Right lobe of liver (tissue), 6 donors: ENCODE results near the gene TTLL10. TPM values are rescaled to one million over a fixed set of nuclear protein-coding genes. Genes with fewer than 3 reads are reported as not detected.

Experiments used
- ATAC-seq, 4 donors: fragments of 200-7000 bp; cut with Tn5 transposase; one replicate each; pipeline ENCODE4 v1.9.1; 2020; ENCODE audit warnings: mild to moderate bottlenecking in 4 of 4, moderate library complexity in 4 of 4
- DNase-seq, 3 donors: peaks; one replicate each; pipeline ENCODE4 v3.0.0-alpha.2; 2020
- H3K27ac ChIP-seq, 3 donors: fragments of 200-600 bp; one replicate each; pipeline ENCODE4 v1.8.0; 2022
- H3K27me3 ChIP-seq, 2 donors: fragments of 200-600 bp; one replicate each; pipeline ENCODE4 v1.8.0; 2022
- H3K36me3 ChIP-seq, 4 donors: fragments of 200-600 bp; sonication (generic) in 1 of 4; one replicate each; pipeline versions ENCODE4 v1.5.1 to v1.8.0; 2017 to 2022; ENCODE audit warnings: control low read depth in 1 of 4
- H3K4me1 ChIP-seq, 4 donors: fragments of 200-600 bp; sonication (generic) in 1 of 4; one replicate each; pipeline versions ENCODE4 v1.5.1 to v1.8.0; 2017 to 2022; ENCODE audit warnings: control low read depth in 1 of 4
- H3K4me3 ChIP-seq, 3 donors: fragments of 200-600 bp; one replicate each; pipeline ENCODE4 v1.8.0; 2022
- H3K9me3 ChIP-seq, 4 donors: fragments of 200-600 bp; sonication (generic) in 1 of 4; one replicate each; pipeline versions ENCODE4 v1.5.1 to v1.8.0; 2017 to 2022; ENCODE audit warnings: control low read depth in 1 of 4
- CTCF ChIP-seq, 4 donors: fragments of 200-600 bp in 3 of 4; fragments of 450-650 bp in 1 of 4; IDR thresholded peaks; one replicate each; pipeline versions ENCODE4 v1.5.1 to v1.8.0; 2016 to 2022; ENCODE audit warnings: antibody characterized with exemption in 4 of 4, mild to moderate bottlenecking in 2 of 4
- POLR2A ChIP-seq: fragments of 450-650 bp; IDR thresholded peaks from one replicate; pipeline ENCODE4 v1.6.1; 2017; ENCODE audit warnings: antibody characterized with exemption, mild to moderate bottlenecking
- WGBS: methylation state at CpG from one replicate; pipeline ENCODE4 v1.1.6; 2018; ENCODE audit warnings: low coverage, low lambda C conversion rate; ENCODE audit not compliant: insufficient coverage; ENCODE audit errors: missing lambda C conversion rate; 5-methylcytosine and 5-hydroxymethylcytosine counted together
- intact Hi-C, 2 donors: fragments of 100-400 bp; cut with DNase I; formaldehyde crosslinking; loops; one replicate each; pipeline versions ENCODE4 v1.11.2 to v1.14.1; 2022
- total RNA-seq, 6 experiments: library from RNA; depleted of rRNA in 2 of 6; stranded (reverse); fragments of >200 nt in 2 of 6; fragmentation: NEBNext Ultra II Directional in 3 of 6; extraction: Animal tissue kit (Norgen Biotek cat#: 25700) in 3 of 6; gene quantifications; one replicate each; pipeline versions ENCODE4 v1.1.0 to v1.2.4, GENCODE V29; 2016 to 2023
- donor health status: DM: no; HTN: yes; CAD: no.
- donor health status: DM: no; HTN: no; CAD: no.
- donor health status: DM: no; HTN: no; CAD: no.
- donor health status: DM: no; HTN: yes; CAD: no.
- donor health status: DM: no; HTN: yes; CAD: no.

The TTLL10 gene
- total RNA-seq, 6 experiments from 2014 or later, result not detected

GRCh38 chr1:1221887-1222574 lies 48.4 kb downstream of the TTLL10 start:
- no peaks in the 10 kb centered on the region for H3K27me3 ChIP-seq
- TF ChIP-seq CTCF (IDR thresholded peaks at IDR 0.05) (no peak), POLR2A (no peak)
- no peak overlapping the region for H3K4me3 ChIP-seq
- H3K9me3 ChIP-seq, result no peaks in the 10 kb centered on the region
- intact Hi-C loops, result no loop called here
- 73% methylated on average over 8 of the region's 30 CpGs for WGBS
- peaks cover 0 to 68% (median 11%) of the 10 kb centered on the region in 4 donors for H3K36me3 ChIP-seq
- no peak overlapping the region for H3K27ac ChIP-seq
- DNase-seq, result no peak
- ATAC-seq, result no peak
- no peaks in the 10 kb centered on the region for H3K4me1 ChIP-seq

GRCh38 chr1:1222575-1223225 lies 49.0 kb downstream of the TTLL10 start:
- no peak overlapping the region for H3K27ac ChIP-seq
- ATAC-seq, result no peak
- 92% methylated on average over 29 of the region's 44 CpGs for WGBS
- no peak overlapping the region for H3K4me3 ChIP-seq
- H3K9me3 ChIP-seq, result no peaks in the 10 kb centered on the region
- TF ChIP-seq CTCF (IDR thresholded peaks at IDR 0.05), result no peak
- no peak for TF ChIP-seq POLR2A
- intact Hi-C loops, result no loop called here
- H3K36me3 ChIP-seq, result peaks cover 0 to 65% (median 11%) of the 10 kb centered on the region in 4 donors
- no peaks in the 10 kb centered on the region for H3K4me1 ChIP-seq
- H3K27me3 ChIP-seq, result no peaks in the 10 kb centered on the region
- no peak for DNase-seq

GRCh38 chr1:1223321-1223720 lies 49.6 kb downstream of the TTLL10 start:
- no peak overlapping the region for H3K4me3 ChIP-seq
- no peaks in the 10 kb centered on the region for H3K4me1 ChIP-seq
- no peaks in the 10 kb centered on the region for H3K9me3 ChIP-seq
- TF ChIP-seq CTCF (IDR thresholded peaks at IDR 0.05), result no peak
- TF ChIP-seq POLR2A, result no peak
- no peak overlapping the region for H3K27ac ChIP-seq
- H3K27me3 ChIP-seq, result no peaks in the 10 kb centered on the region
- no CpG with 5 or more reads among the region's 15 CpGs for WGBS
- no peak for DNase-seq
- ATAC-seq, result no peak
- peaks cover 0 to 65% (median 11%) of the 10 kb centered on the region in 4 donors for H3K36me3 ChIP-seq
- intact Hi-C loops, result no loop called here

- H3K4me1 ChIP-seq, result no peaks in the 10 kb centered on the region
- TF ChIP-seq CTCF (IDR thresholded peaks at IDR 0.05) (no peak), POLR2A (no peak)
- H3K9me3 ChIP-seq, result no peaks in the 10 kb centered on the region
- 92% methylated on average over 6 of the region's 21 CpGs for WGBS
- no peak overlapping the region for H3K4me3 ChIP-seq
- intact Hi-C loops, result no loop called here
- peaks cover 0 to 66% (median 11%) of the 10 kb centered on the region in 4 donors for H3K36me3 ChIP-seq
- ATAC-seq, result no peak
- H3K27me3 ChIP-seq, result no peaks in the 10 kb centered on the region
- no peak for DNase-seq
- H3K27ac ChIP-seq, result no peak overlapping the region
Measured at GRCh38 chr1:1223891-1224290, 50.2 kb downstream of the TTLL10 start.
